GM12801 (cell line): Measurements from ENCODE around the gene CD300H.

Experiments used
- TF ChIP-seq, protein P1 (sequence below): IDR thresholded peaks from one replicate; pipeline ENCODE4 v1.5.1; 2011; ENCODE audit warnings: control low read depth; ENCODE audit not compliant: insufficient read length; ENCODE audit errors: extremely low read depth

The CD300H gene

DNA sequence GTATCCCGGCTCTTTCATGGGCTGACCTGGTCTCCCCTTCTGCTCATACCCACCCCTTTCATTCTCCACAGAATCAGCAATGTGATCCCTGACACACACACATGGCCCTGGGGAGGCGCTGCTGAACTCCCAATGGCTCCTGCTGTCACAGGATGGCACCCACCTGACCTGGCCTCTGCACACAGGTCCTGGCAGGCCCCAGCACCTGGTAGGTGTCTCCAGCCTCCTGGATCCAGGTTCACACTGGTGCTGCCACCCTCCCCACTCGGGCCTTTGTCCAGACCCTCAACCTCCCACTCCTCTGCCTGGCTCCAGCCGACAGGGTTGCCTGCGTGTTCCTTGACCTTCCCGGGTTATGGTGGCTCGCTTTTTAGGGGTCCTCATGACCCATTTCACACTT lies 20.0 kb downstream of the CD300H start:
- TF ChIP-seq, protein P1, sequence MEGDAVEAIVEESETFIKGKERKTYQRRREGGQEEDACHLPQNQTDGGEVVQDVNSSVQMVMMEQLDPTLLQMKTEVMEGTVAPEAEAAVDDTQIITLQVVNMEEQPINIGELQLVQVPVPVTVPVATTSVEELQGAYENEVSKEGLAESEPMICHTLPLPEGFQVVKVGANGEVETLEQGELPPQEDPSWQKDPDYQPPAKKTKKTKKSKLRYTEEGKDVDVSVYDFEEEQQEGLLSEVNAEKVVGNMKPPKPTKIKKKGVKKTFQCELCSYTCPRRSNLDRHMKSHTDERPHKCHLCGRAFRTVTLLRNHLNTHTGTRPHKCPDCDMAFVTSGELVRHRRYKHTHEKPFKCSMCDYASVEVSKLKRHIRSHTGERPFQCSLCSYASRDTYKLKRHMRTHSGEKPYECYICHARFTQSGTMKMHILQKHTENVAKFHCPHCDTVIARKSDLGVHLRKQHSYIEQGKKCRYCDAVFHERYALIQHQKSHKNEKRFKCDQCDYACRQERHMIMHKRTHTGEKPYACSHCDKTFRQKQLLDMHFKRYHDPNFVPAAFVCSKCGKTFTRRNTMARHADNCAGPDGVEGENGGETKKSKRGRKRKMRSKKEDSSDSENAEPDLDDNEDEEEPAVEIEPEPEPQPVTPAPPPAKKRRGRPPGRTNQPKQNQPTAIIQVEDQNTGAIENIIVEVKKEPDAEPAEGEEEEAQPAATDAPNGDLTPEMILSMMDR: no peak

DNA sequence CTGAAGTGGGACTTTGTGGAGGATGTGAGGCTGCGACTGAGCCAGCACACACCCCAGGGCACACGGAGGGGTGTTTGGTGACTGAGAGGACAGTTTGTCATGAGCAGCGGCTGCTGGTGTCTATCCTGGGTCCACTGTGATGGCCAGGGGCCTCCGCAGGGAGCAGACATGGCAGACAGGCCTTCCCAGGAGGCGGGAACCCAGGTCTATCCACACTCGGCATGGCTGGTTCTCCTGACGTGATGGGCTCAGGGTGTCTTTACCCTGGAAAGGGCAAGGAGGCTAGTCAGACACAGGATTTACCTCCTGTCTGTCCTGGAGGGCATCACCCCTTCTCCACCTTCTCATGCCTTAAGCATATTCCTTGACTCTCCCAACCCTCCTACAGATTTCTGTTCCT lies 20.7 kb downstream of the CD300H start:
- TF ChIP-seq, protein P1: no peak

DNA sequence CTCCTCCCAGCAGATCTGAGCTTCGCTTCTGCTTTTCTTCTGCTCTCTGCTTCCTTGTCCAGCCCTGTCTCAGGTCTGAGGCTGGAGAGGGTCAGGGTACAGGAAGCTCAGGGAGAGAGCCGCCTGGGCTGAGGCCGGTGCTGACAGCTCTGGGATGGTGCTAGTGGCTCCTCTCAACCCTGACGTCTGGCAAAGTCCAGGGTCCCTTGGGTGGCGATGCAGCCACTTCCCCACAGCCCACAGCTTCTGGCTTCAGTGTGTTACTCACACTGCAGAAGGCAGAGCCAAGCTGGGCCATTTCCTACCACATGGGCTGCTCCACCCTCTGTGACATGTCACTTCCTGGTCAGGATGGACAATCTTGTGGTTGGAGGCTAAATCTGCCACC lies 21.5 kb downstream of the CD300H start, which contains the start of gene CD300C:
Gene CD300C, minus strand, starts transcription at position 273 of the 388 bp plus-strand sequence. CDS start 333 bp downstream, outside the sequence.
- TF ChIP-seq, protein P1: no peak

DNA sequence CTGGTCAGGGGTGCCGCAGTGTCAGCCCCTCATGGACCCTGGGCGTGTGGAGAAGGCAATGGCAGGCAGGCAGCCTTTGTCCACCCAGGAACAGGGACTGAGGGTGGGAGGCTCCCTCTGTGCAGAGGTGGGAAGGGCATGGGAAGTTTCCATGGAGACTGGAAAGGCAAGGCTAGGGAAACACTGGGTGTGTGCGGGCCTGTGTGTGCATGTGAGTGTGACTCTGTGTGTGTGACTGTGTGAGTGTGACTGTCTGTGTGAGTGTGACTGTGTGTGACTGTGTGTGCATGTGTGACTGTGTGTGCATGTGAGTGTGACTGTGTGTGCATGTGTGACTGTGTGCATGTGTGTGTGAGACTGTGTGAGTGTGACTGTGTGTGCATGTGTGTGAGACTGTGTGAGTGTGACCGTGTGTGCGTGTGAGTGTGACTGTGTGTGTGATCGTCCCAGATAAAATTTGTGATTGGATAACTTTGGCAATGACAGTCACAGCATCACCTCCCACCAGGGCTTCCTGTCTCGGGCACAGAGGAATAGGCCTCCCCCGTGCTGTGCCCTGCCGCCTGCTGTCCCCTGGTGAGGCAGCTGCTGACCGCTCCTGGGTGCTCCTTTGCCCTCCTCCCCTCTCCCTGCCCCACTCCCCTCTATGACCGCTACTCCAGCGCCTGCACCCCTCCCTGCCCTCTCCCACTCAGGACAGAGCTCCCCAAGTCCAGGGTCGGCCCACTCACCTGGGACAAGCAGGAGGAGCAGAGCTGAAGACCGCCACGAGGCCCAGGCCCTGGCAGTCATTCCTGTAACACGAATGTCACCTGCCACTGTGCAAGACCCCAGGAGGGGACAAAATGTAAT lies 22.1 kb downstream of the CD300H start:
- TF ChIP-seq, protein P1: no peak

DNA sequence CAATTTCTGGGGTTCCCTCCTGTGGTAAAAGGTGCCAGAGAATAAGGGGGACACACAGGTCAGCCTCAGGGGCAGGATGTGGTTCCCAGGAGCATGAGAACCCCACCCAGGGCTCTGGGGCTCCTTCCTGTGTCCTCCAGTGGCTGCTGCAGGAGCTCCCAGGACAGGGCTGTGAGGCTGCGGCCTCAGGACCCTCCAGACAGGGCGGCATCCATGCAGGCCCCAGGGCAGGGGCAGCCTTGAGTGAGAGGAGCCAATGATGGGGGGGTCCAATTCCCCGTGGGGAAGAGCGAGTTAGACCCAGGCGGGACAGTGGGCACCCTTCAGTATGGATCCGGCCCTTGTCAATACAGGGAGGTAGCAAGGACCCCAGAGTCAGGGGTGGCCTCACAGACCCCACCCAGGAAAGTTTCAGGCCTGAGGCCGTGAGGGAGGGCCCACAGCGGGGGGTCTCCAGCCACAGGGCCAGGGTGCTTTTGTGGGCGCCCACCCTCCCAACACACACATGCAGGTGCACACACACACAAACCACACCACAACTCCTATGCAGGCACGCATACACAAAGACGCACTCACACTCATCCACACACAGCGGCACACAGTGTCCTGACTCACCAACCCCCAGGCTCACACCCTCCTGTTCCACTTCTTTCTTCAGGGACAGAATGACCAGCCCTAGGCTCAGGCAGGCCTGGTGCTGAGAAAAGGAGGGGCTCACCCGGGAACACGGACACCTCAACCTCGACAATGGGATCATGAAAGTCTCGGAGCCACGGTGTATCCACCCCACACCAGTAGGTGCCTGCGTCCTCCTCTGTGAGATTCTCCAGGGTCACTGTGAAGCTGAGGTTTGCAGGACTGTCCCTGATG lies 23.2 kb downstream of the CD300H start:
- TF ChIP-seq, protein P1: no peak

DNA sequence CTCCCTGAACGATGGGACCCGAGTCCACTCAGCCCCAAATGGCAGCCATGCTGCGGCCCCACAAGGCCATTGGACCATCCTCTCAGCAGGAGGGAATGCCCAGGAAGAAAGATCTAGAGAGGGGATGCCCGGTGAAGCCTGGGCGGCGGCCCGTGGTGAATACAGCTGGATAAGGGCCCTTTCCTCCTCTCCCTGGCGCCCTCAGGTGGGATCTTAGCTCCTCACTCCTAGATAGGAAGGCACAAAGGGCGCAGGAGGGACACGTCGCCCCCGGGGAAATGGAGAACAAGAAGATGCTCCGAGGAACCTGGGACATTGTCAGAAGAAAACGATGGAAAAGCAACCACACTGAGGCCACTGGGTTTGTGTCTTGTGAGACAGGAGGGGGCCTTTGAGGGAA lies 23.9 kb downstream of the CD300H start:
- TF ChIP-seq, protein P1: no peak

DNA sequence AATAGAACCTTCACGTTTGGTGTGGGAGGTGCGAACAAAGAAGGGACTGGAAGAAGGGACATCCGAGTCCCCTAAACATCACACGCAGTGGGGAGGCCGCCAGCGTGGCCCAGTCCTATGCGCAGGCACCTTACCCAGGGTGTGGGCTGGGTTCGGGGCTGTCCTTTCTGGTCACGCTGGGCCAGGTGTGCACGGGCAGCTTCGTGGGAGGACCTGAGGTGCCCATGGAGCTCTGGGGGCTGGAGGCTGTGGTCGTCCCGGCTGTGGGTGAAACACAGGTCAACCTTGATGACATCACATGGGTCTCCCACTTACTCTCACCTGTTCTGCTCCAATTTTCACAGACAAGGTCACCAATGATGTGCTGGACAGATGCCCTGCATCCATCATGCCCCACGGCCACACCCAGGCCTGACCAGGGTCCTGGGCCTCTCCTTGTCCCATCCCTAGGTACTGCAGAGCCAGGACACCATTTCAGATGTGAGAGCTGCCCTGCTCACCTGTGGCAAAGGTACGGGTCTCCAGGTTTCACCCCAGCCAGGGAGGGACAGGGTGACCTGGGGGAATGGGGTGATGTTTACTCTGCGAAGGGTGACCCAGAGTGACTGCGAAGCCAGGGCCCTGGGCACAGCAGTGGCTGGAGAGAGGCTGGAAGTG lies 24.5 kb downstream of the CD300H start:
- TF ChIP-seq, protein P1: no peak
